HepG2 (cell line): ENCODE data around the gene IKBIP. TPM values are rescaled to one million over a fixed set of nuclear protein-coding genes. Genes with fewer than 3 reads are reported as not detected.

Experiments used
- ATAC-seq: fragments of 200-7000 bp; cut with Tn5 transposase; 3 replicates; pipeline ENCODE4 v1.9.1; 2020; ENCODE audit warnings: mild to moderate bottlenecking, moderate library complexity
- BruUV-seq: library from RNA; stranded (reverse); fragments of 400-500 nt; replicated peaks from 2 replicates; lab custom pipeline; 2021; lab: Mats Ljungman, UMichigan
- CTCF ChIA-PET: fragments of 300-600 bp; formaldehyde crosslinking; extraction: SDS; loops from one replicate; lab custom pipeline; 2021; ENCODE audit warnings: low total read pairs, inconsistent platforms, low intra/inter-chr PET ratio; lab: Yijun Ruan, JAX
- POLR2A ChIA-PET: fragments of 350-600 bp; sonication (Branson Sonifier 250); formaldehyde crosslinking; loops from one replicate; lab custom pipeline; 2020; ENCODE audit warnings: antibody characterized with exemption, inconsistent platforms; lab: Yijun Ruan, JAX
- DNase-seq: peaks from one replicate; pipeline ENCODE4 v3.0.0-alpha.2; 2015; ENCODE audit warnings: low spot score
- FAIRE-seq: peaks from 3 replicates; lab custom pipeline; 2011; peaks lifted over from hg19 to GRCh38; lab: Jason Lieb, UNC
- H2AFZ ChIP-seq: one replicate; pipeline ENCODE4 v1.6.1; 2011; ENCODE audit warnings: low read length, inconsistent platforms
- H3K27ac ChIP-seq: fragments of 300-600 bp; 3 replicates; pipeline ENCODE4 v1.8.0; 2011; ENCODE audit warnings: mixed run types, mild to moderate bottlenecking, mixed read lengths, low read length, inconsistent platforms; ENCODE audit not compliant: insufficient read depth; ENCODE audit errors: extremely low read length
- H3K27me3 ChIP-seq, 2 experiments: fragments of 200-600 bp in 1 of 2; 2 replicates in 1 of 2; 3 replicates in 1 of 2; pipeline versions ENCODE4 v1.6.0 to v1.8.0; 2011; ENCODE audit warnings: low read length in 2 of 2, mild to moderate bottlenecking in 2 of 2, moderate library complexity in 2 of 2, inconsistent platforms in 1 of 2; ENCODE audit not compliant: insufficient read depth in 2 of 2, control insufficient read depth in 1 of 2
- H3K36me3 ChIP-seq, 2 experiments: fragments of 200-600 bp in 1 of 2; replicated peaks in 1 of 2; 2 replicates in 1 of 2; 3 replicates in 1 of 2; pipeline versions ENCODE4 v1.5.1 to v1.8.0; 2011; ENCODE audit warnings: low read length in 2 of 2, inconsistent platforms in 1 of 2; ENCODE audit not compliant: insufficient read depth in 2 of 2, control insufficient read depth in 1 of 2
- H3K4me1 ChIP-seq: 2 replicates; pipeline ENCODE4 v1.5.1; 2012; ENCODE audit warnings: low read length, inconsistent platforms; ENCODE audit not compliant: insufficient read depth
- H3K4me2 ChIP-seq: 2 replicates; pipeline ENCODE4 v1.6.0; 2011; ENCODE audit warnings: low read depth, low read length, inconsistent platforms
- H3K4me3 ChIP-seq, 3 experiments: fragments of 200-600 bp in 1 of 3; sonication (generic), shearing (Covaris generic) in 1 of 3; replicated peaks in 1 of 3; 2 replicates each; pipeline ENCODE4 v1.5.1; 2011 to 2016; ENCODE audit warnings: low read length in 3 of 3, inconsistent platforms in 2 of 3, low read depth in 2 of 3, mild to moderate bottlenecking in 2 of 3, control low read depth in 1 of 3, mixed read lengths in 1 of 3; ENCODE audit not compliant: insufficient read depth in 1 of 3
- H3K79me2 ChIP-seq: one replicate; pipeline ENCODE4 v1.6.1; 2011; ENCODE audit warnings: low read length, inconsistent platforms; ENCODE audit not compliant: insufficient read depth
- H3K9ac ChIP-seq: 2 replicates; pipeline ENCODE4 v1.6.0; 2011; ENCODE audit warnings: mild to moderate bottlenecking, low read depth, low read length, inconsistent platforms; ENCODE audit not compliant: insufficient read depth
- H3K9me3 ChIP-seq: 2 replicates; pipeline ENCODE4 v1.5.1; 2012; ENCODE audit warnings: mild to moderate bottlenecking, low read length
- H4K20me1 ChIP-seq: 2 replicates; pipeline ENCODE4 v1.6.0; 2011; ENCODE audit warnings: inconsistent platforms, mild to moderate bottlenecking, low read length, moderate library complexity; ENCODE audit not compliant: insufficient read depth
- ETV6 ChIP-seq: sonication (generic); formaldehyde crosslinking; conservative IDR thresholded peaks from 2 replicates; pipeline ENCODE4 v1.4.0; 2020; ENCODE audit warnings: missing genetic modification reagents
- HNF4A ChIP-seq: sonication (generic); formaldehyde crosslinking; IDR thresholded peaks from 2 replicates; pipeline ENCODE4 v1.4.0; 2020; ENCODE audit warnings: missing genetic modification reagents
- HNRNPL ChIP-seq: fragments of 200-400 bp; formaldehyde crosslinking; IDR thresholded peaks from 2 replicates; pipeline ENCODE4 v1.6.1; 2017; ENCODE audit warnings: mild to moderate bottlenecking, low read depth, low read length
- NCOA2 ChIP-seq: sonication (generic); formaldehyde crosslinking; IDR thresholded peaks from 2 replicates; pipeline ENCODE4 v1.8.0; 2022; ENCODE audit warnings: inconsistent platforms
- PRPF4 ChIP-seq: fragments of 200-400 bp; formaldehyde crosslinking; IDR thresholded peaks from 2 replicates; pipeline ENCODE4 v1.6.1; 2016; ENCODE audit warnings: low read length, low read depth; ENCODE audit not compliant: poor library complexity, severe bottlenecking
- TOPORS ChIP-seq: sonication (generic); formaldehyde crosslinking; IDR thresholded peaks from 2 replicates; pipeline ENCODE4 v1.8.0; 2023; ENCODE audit warnings: mild to moderate bottlenecking, missing genetic modification reagents
- ZBTB1 ChIP-seq: sonication (generic); formaldehyde crosslinking; IDR thresholded peaks from 2 replicates; pipeline ENCODE4 v1.4.0; 2020; ENCODE audit warnings: missing genetic modification reagents, borderline replicate concordance
- ZNF30 ChIP-seq: sonication (generic); formaldehyde crosslinking; IDR thresholded peaks from 2 replicates; pipeline ENCODE4 v1.5.0; 2020; ENCODE audit warnings: mild to moderate bottlenecking, missing genetic modification reagents
- ZNF431 ChIP-seq: sonication (generic); formaldehyde crosslinking; IDR thresholded peaks from 2 replicates; pipeline ENCODE4 v1.9.0; 2022; ENCODE audit warnings: missing genetic modification reagents, low read depth, mild to moderate bottlenecking, borderline replicate concordance
- ZNF790 ChIP-seq: sonication (generic); formaldehyde crosslinking; IDR thresholded peaks from 2 replicates; pipeline ENCODE4 v1.8.0; 2022; ENCODE audit warnings: missing genetic modification reagents, mild to moderate bottlenecking, borderline replicate concordance
- WGBS: methylation state at CpG from one replicate; pipeline ENCODE4 v1.1.6; 2017; ENCODE audit warnings: low lambda C conversion rate; 5-methylcytosine and 5-hydroxymethylcytosine counted together
- in situ Hi-C: cut with HindIII; loops from 2 replicates; pipeline ENCODE4 v1.10.0; 2017; ENCODE audit warnings: low pct_unique_long_range_greater_than_20kb; ENCODE audit not compliant: extremely low pct_ligation_motif_present
- intact Hi-C: fragments of 100-400 bp; cut with micrococcal nuclease; formaldehyde crosslinking; loops from one replicate; pipeline ENCODE4 v1.10.0; 2022; ENCODE audit not compliant: unreplicated experiment
- polyA plus RNA-seq, 8 experiments: library from polyadenylated mRNA; depleted of rRNA in 3 of 8; stranded (reverse) in 7 of 8; unstranded in 1 of 8; fragments of >200 nt; fragmentation: Illumina TruSeq in 4 of 8; extraction: Trizol in 4 of 8; gene quantifications; 2 replicates each; pipeline versions ENCODE4 v1.2.1 to v1.2.3, GENCODE V29; 2011 to 2016; ENCODE audit warnings: low read depth in 4 of 8, missing spikeins in 1 of 8, mixed read lengths in 1 of 8; ENCODE audit not compliant: insufficient read depth in 1 of 8
- total RNA-seq, 5 experiments: library from RNA; depleted of rRNA; stranded (reverse); fragments of >200 nt; fragmentation: Illumina TruSeq; extraction: Trizol; gene quantifications; 2 replicates each; pipeline ENCODE4 v1.2.3, GENCODE V29; 2016; ENCODE audit warnings: low read depth in 1 of 5
- TF ChIP-seq, protein P1 (sequence below): sonication (generic); formaldehyde crosslinking; IDR thresholded peaks from 2 replicates; pipeline ENCODE4 v1.4.0; 2020; ENCODE audit warnings: missing genetic modification reagents
- TF ChIP-seq, protein P2 (sequence below): sonication (generic); formaldehyde crosslinking; IDR thresholded peaks from 2 replicates; pipeline ENCODE4 v1.4.0; 2020; ENCODE audit warnings: missing genetic modification reagents, borderline replicate concordance
- TF ChIP-seq, protein P3 (sequence below): sonication (generic); formaldehyde crosslinking; IDR thresholded peaks from 2 replicates; pipeline ENCODE4 v1.4.0; 2020; ENCODE audit warnings: low read depth, mild to moderate bottlenecking, missing genetic modification reagents
- TF ChIP-seq, protein P4 (sequence below): sonication (generic); formaldehyde crosslinking; IDR thresholded peaks from 2 replicates; pipeline ENCODE4 v1.8.1; 2023; ENCODE audit warnings: missing genetic modification reagents, mild to moderate bottlenecking, borderline replicate concordance

The IKBIP gene
- total and polyA plus RNA-seq, 2 of the 13 experiments (the other 11 are each of a cell fraction or from before 2014, with no cell fraction given), result 20.0 to 55.5 TPM

DNA sequence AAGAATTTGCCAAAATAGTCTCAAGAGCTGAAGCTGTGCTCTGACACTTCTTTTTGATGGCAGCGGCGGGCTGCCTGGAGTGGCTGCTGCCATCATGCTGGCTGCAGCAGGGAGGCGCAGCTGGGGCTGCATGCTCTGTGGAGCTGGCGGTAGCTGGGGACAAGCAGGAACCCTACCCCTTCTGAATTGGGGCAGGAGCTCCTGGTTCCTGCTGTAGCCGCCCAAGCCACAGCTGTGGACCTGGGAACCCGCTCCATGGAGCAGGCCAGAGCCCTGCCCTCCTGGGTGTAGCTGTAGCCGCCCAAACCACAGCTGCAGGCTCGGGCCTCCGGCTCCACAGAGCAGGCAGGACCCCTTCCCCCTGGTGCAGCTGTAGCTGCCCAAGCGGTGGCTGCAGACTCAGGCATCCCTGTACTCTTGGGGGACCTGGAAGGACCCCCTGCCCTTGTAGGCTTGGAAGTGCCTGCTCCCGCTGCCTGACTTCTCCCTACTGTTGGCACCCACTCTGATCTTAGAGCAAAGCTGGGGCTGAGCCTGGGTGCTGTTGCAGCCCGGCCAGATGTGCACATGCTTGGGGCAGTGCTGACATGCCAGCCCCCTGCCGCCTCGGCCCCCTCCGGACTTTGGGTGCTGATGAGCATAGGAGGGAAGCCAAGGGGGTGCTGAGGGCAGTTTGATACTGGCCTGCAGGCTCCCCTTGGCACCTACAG is 33.8 kb upstream of the IKBIP start:
- no peak overlapping the region for H2AFZ ChIP-seq
- no peaks in the 10 kb centered on the region for H3K79me2 ChIP-seq
- WGBS, result 94% methylated on average over 9 of the region's 15 CpGs
- no peak overlapping the region for H3K4me2 ChIP-seq
- CTCF ChIA-PET, result no interaction called here
- H3K4me3 ChIP-seq, result no peak overlapping the region
- H3K4me1 ChIP-seq, result no peaks in the 10 kb centered on the region
- POLR2A ChIA-PET, result no interaction called here
- H3K9me3 ChIP-seq, result no peaks in the 10 kb centered on the region
- FAIRE-seq (no peak), DNase-seq (no peak), ATAC-seq (no peak)
- intact Hi-C loops, result no loop called here
- TF ChIP-seq NCOA2 (CRISPR knock-in tag), result no peak
- no peak for TF ChIP-seq PRPF4
- TF ChIP-seq HNRNPL, result no peak
- TF ChIP-seq ZNF431 (CRISPR knock-in tag), result no peak
- TF ChIP-seq, protein P1, sequence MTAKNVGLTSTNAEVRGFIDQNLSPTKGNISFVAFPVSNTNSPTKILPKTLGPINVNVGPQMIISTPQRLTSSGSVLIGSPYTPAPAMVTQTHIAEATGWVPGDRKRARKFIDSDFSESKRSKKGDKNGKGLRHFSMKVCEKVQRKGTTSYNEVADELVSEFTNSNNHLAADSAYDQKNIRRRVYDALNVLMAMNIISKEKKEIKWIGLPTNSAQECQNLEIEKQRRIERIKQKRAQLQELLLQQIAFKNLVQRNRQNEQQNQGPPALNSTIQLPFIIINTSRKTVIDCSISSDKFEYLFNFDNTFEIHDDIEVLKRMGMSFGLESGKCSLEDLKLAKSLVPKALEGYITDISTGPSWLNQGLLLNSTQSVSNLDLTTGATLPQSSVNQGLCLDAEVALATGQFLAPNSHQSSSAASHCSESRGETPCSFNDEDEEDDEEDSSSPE (CRISPR knock-in tag), result no peak
- TF ChIP-seq ZBTB1 (CRISPR knock-in tag), result no peak
- TF ChIP-seq TOPORS (CRISPR knock-in tag), result no peak
- no peak for TF ChIP-seq ZNF790 (CRISPR knock-in tag)
- TF ChIP-seq ZNF30 (CRISPR knock-in tag), result no peak
- no peak for TF ChIP-seq ETV6
- TF ChIP-seq, protein P2, sequence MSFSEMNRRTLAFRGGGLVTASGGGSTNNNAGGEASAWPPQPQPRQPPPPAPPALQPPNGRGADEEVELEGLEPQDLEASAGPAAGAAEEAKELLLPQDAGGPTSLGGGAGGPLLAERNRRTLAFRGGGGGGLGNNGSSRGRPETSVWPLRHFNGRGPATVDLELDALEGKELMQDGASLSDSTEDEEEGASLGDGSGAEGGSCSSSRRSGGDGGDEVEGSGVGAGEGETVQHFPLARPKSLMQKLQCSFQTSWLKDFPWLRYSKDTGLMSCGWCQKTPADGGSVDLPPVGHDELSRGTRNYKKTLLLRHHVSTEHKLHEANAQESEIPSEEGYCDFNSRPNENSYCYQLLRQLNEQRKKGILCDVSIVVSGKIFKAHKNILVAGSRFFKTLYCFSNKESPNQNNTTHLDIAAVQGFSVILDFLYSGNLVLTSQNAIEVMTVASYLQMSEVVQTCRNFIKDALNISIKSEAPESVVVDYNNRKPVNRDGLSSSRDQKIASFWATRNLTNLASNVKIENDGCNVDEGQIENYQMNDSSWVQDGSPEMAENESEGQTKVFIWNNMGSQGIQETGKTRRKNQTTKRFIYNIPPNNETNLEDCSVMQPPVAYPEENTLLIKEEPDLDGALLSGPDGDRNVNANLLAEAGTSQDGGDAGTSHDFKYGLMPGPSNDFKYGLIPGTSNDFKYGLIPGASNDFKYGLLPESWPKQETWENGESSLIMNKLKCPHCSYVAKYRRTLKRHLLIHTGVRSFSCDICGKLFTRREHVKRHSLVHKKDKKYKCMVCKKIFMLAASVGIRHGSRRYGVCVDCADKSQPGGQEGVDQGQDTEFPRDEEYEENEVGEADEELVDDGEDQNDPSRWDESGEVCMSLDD (CRISPR knock-in tag), result no peak
- TF ChIP-seq, protein P3, sequence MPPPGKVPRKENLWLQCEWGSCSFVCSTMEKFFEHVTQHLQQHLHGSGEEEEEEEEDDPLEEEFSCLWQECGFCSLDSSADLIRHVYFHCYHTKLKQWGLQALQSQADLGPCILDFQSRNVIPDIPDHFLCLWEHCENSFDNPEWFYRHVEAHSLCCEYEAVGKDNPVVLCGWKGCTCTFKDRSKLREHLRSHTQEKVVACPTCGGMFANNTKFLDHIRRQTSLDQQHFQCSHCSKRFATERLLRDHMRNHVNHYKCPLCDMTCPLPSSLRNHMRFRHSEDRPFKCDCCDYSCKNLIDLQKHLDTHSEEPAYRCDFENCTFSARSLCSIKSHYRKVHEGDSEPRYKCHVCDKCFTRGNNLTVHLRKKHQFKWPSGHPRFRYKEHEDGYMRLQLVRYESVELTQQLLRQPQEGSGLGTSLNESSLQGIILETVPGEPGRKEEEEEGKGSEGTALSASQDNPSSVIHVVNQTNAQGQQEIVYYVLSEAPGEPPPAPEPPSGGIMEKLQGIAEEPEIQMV (CRISPR knock-in tag), result no peak
- no peak for TF ChIP-seq HNF4A (CRISPR knock-in tag)
- TF ChIP-seq, protein P4, sequence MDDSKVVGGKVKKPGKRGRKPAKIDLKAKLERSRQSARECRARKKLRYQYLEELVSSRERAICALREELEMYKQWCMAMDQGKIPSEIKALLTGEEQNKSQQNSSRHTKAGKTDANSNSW (CRISPR knock-in tag), result no peak
- H4K20me1 ChIP-seq, result no peaks in the 10 kb centered on the region
- H3K36me3 ChIP-seq, result peaks cover 6 to 41% of the 10 kb centered on the region in 2 experiments; a peak in 3 of 5 replicates
- in situ Hi-C loops, result no loop called here
- H3K9ac ChIP-seq, result no peak overlapping the region
- no TSS peak for BruUV-seq
- no peak overlapping the region for H3K27ac ChIP-seq
- no peaks in the 10 kb centered on the region for H3K27me3 ChIP-seq
